Right renal cortex interstitium (tissue), 3 donors: Measurements from ENCODE around the gene ANKMY1. TPM values are rescaled to one million over a fixed set of nuclear protein-coding genes. Genes with fewer than 3 reads are reported as not detected.

Experiments used
- DNase-seq, 3 donors: peaks; one replicate each; pipeline ENCODE4 v3.0.0-alpha.2; 2013; ENCODE audit warnings: low read depth in 3 of 3, low spot score in 2 of 3
- polyA plus RNA-seq, 3 donors: library from polyadenylated mRNA; unstranded; fragments of 120-200 nt; gene quantifications; one replicate each; pipeline ENCODE4 v1.2.1, GENCODE V29; 2013; ENCODE audit not compliant: insufficient read length in 3 of 3

The ANKMY1 gene
- polyA plus RNA-seq, 3 donors = 8.7 to 11.9 (median 9.0) TPM

DNA sequence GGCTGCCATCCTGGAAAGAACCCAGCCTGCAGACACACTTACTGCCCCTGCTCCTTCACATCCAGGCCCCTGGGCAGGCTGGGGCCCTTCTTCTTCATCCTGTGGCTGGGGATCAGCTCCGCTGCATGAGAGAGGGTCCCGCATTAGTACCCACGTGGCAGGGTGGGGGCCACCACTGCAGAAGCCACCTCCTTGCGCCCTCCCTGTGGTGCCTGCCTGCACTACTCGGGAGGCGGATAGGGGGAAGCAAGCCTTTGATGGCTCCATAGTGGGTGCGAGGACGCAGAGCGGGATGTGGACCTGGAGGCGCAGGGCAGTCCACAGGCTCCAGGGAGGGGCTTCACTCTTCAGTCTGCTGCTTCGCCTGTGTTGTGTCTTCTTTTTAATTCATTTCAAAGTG is 75.6 kb downstream of the ANKMY1 start:
- DNase-seq = no peak

DNA sequence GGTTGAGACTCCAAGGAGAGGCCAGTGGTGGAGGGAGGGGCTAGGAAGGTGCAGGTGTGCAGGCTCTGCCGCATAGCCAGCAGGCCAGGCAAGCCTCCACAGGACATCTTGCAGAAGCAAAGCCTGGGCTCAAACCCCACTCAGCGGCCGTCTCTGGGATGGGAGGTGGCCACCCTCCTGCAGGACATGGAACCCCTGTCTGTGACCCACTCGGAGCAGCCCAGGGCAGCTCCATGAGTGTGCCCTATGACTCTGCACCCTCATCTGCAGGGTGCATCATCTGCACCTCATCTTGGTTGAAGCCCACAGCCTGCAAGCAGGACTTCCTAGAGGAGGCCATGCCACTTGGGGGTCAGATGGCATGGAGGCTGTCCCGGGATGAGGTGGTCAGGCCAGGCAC is 76.1 kb downstream of the ANKMY1 start:
- no peak for DNase-seq

DNA sequence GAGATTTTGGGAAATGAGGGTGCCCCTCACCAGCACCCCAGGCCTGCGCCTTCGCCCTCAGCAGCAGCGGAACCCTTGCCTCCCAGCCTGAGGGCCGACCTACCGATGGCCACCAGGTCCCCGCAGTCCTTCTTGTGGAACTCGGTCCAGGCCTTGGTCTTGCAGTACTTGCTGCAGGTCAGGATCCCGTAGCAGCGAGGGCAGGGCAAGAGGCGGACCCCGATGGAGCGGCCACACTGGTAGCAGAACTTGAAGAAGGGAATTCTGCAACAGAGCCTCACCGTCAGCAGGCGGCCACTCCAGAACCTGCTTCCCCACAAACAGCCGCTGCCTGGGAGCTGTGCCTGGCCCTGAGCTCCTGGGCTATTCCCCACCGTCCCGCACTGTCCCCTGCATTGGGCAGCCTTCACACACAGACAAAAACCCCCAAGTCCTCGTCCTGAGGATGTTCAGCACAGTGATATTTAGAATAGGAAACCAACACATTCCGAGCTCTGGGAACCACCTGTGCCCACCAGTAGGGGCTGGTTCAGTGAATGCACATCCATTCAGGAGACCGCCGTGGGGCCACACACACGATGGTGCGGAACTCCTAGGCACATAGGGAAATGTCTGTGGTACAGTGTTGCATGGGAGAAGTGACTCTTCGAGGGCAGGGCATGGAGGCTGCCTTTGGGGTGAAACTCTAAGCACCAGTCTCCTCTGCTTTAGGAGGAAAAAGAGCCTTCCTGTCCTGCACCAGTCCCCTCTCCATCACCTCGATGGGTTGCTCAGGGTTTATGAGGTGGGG is 76.8 kb downstream of the ANKMY1 start:
- no peak for DNase-seq

DNA sequence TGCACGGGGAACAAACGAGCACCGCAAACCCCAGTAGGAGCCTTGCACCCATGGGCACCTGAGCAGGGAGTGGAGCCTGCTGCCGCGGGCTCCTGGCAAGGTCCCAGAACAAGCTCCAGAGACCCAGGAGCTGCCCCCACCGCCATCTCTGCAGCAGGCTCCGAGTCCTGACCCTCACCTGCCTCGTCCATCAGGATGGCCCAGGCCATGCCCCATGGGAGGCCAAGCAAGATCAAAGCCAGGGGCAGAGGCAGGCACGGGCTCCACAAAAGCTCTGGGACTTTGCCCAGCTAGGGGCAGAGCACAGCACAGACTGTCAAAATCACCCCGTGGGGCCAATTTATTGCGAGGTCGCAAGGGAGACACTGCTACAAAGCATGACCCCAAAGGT is 78.7 kb downstream of the ANKMY1 start:
- DNase-seq = no peak

DNA sequence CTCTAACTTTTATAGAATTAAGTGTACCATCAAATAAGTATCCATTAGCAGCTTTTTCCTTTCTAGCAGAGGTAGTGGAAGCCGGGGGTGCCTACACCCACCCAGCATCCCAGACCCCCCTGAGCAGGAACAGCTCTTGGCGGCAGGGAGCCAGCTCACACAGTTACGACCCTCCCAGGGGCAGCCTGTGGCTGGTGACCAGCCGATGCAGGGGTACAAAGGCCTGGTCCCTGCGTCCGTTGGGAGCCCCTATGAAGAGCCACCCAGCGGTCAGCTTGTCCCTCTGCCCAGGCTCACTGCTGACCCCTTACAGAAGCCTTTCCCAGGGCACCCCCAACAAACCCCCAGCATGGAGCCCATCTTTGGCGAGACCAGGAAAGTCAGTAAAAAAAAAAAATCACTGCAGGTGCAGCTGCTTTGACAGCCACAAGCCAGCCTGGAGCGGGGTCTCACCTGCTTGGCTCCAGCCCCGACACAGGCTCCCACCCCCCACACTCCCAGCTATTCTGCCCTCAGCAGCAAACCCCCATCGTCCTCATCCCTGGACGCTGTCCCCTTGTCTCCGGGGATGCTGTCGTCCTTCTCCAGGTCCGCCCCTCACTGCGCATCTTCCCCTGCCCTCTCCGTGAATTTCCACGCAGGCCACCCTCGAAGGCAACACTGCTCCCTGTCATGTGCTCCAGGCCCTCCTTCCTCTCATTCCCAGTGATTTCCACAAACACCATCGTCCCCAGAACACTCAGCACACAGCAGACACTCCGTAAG is 79.3 kb downstream of the ANKMY1 start:
- no peak for DNase-seq

DNA sequence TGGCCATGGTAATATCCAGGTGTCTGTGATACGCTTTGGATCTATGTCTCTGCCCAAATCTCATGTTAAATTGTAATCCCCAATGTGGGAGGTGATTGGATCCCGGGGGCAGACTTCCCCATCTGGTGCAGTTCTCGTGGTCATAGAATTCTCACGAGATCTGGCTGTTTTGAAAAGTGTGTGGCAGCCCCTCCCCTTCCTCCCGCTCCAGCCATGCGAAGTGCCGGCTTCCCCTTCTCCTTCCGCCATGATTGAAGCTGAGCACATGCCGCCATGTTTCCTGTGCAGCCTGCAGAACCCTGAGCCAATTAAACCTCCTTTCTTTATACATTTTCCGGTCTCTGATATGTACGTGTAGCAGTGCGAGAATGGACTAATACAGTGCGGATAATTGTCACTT is 79.9 kb downstream of the ANKMY1 start:
- DNase-seq = no peak

DNA sequence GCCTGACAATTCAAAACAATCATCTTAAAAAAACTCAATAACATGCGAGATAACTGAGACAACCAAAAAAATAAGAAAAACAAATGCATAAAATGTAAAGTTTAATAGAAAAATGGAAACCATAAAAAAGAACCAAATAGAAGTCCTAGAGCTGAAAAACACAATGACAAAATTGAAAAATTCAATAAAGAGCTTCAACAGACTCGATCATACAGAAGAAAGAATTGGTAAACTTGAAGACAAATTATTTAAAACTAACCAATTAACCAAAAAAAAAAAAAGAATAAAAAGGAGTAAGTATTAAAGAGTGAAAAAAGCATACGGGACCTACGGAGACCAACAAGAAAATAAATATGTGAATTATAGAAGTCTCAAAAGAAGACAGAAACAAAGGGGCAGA is 84.6 kb downstream of the ANKMY1 start:
- no peak for DNase-seq

DNA sequence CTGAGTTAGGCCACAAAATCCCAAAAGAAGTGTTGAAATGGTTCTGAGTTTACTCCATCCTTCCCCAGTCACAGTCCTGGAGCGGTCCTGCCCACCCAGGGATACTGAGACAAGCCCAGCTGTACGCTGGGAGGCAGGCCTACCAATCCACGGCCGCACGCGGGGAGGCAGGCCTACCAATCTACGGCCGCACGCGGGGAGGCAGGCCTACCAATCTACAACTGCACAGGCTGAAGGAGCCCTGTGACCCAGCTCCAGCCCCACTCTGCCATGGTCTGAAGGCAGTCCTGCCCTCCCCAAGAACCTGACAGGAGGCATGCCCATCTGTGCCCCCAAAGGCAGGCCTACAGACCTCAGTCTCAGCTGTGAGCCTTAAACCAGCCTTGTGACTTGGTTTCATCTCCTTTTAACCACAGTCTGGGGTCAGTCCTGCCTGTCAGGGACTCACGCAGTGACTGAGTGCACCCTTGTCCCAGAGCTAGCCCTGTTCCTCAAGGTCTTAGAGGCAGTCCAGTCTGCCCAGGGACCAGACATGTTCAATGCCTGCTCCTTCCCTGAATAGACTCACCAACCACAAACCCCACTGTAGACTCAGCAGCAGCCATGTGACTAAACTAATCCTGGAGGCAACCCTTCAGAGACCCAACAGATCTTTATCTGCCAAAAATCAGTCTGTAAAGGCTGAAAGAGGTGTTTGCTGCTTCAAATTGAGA is 85.6 kb downstream of the ANKMY1 start:
- DNase-seq = no peak

DNA sequence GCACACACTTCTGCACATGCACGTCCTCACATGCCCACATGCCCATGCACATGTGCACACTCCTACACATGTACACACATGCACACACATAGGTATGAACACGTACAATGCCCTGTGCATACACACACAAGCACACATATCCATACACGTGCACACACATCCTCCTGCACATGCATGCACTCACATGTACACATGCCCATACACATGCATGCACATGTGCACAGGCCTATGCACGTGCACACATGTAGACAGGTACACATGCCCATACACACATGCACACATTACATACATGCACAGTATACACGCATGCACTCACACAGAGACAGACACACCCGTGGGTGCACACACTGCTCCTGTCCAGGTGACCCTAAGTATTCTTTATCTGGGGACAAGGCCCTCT is 88.0 kb downstream of the ANKMY1 start:
- no peak for DNase-seq

DNA sequence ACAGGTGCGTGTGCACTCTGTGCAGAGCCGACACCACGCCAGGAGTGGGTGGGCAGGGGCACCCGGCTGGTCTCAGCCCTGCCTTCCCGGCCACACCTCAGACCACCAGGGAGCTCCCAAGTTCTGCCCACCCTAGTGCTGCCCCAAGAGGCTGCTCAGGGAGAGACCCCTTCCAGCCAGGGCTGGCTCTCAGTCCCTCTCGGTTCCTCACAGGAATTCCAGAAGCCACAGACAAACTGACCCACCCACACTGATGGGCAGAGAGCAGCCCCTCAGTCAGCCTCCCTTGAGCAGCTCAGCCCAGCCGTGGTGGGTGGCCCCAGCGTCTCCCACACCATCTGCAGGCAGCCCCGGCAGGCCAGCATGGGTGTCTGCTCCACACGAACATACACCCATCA is 88.5 kb downstream of the ANKMY1 start:
- DNase-seq = no peak

DNA sequence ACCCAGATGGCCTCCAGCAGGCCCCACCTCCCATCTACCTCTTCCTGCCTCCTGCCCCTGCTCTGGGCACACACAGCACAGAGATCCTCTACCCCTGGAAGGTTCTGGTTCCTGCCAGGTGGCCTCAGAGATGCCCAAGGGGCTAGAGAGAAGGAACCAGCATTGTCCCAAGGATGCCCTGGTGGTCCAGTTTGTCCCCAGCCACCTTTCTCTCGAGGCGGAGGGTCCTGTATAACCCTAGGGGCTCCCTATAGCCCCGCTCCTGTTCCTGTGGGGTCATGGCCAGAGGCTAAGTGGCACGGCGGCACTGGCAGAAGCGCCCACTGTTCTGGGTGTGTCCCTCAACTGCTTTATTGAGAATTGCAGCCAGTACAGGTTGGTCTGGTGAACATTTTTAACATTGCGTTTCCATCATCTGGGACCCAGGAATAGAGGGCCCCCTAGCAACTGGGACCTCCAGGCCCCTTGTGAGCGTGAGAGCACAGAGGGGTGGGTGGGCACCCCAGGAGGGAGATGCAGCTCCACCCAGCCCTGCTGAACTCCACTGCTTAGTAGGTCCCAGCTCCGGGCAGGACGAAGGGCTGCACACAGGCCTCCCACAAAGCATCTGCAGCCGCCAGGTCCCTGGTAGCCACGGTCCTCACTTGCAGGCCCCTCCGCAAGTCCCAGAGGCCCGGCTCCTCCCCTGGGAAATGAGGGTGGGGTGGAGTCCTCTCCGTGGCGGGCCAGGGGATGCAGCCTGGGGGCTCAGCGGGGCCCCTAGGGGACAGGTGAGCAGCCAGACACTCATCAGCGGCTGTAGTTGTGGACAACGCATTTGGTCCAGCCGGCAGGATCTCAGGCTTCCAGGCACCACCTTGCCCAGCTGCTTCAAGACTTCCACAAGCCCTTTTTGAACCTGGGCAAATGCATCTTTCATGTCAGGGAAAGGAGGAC is 89.2 kb downstream of the ANKMY1 start:
- DNase-seq = no peak

DNA sequence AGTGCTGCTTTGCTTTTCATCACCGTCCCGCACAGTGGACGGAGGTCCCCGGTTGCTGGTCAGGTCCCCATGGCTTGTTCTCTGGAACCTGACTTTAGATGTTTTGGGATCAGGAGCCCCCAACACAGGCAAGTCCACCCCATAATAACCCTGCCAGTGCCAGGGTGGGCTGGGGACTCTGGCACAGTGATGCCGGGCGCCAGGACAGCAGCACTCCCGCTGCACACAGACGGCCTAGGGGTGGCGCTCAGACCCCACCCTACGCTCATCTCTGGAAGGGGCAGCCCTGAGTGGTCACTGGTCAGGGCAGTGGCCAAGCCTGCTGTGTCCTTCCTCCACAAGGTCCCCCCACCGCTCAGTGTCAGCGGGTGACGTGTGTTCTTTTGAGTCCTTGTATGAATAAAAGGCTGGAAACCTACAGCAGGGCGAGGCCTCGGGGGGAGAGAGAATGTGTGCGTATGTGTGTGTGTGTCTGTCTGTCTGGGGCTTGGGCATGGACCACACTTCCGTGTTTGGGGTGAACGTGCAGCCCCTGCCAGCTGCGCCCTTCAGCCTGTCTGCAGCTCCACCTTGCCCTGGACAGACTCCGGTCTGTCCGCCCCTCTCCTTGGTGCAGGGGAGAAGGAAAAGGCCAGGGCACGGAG is 90.0 kb downstream of the ANKMY1 start:
- DNase-seq = no peak

DNA sequence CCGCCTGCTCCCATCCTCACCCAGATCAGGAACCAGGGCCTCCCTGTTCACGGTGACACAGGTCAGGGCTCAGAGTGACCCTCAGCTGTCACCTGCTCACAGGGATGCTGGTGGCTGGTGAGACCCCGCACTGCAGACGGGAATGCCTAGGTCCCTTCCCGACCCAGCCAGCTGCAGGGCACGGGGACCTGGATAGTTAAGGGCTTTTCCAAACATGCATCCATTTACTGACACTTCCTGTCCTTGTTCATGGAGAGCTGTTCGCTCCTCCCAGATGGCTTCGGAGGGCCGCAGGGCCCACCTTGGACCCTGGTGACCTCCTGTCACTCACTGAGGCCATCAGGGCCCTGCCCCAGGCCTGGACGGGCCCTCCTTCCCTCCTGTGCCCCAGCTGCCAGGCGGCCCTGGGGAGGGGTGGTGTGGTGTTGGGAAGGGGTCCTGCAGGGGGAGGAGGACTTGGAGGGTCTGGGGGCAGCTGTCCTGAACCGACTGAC is 90.6 kb downstream of the ANKMY1 start:
- DNase-seq = no peak

DNA sequence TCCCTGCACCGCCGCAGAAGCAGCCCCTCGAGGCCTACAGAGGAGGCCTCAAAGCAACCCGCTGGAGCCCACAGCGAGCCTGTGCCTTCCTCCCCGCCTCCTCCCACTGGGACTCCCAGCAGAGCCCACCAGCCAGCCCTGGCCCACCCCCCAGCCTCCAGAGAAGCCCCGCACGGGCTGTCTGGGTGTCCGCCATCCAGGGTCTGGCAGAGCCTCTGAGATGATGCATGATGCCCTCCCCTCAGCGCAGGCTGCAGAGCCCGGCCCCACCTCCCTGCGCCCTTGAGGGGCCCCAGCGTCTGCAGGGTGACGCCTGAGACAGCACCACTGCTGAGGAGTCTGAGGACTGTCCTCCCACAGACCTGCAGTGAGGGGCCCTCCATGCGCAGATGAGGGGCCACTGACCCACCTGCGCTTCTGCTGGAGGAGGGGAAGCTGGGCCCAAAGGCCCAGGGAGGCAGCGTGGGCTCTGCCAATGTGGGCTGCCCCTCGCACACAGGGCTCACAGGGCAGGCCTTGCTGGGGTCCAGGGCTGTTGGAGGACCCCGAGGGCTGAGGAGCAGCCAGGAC is 91.1 kb downstream of the ANKMY1 start:
- no peak for DNase-seq

DNA sequence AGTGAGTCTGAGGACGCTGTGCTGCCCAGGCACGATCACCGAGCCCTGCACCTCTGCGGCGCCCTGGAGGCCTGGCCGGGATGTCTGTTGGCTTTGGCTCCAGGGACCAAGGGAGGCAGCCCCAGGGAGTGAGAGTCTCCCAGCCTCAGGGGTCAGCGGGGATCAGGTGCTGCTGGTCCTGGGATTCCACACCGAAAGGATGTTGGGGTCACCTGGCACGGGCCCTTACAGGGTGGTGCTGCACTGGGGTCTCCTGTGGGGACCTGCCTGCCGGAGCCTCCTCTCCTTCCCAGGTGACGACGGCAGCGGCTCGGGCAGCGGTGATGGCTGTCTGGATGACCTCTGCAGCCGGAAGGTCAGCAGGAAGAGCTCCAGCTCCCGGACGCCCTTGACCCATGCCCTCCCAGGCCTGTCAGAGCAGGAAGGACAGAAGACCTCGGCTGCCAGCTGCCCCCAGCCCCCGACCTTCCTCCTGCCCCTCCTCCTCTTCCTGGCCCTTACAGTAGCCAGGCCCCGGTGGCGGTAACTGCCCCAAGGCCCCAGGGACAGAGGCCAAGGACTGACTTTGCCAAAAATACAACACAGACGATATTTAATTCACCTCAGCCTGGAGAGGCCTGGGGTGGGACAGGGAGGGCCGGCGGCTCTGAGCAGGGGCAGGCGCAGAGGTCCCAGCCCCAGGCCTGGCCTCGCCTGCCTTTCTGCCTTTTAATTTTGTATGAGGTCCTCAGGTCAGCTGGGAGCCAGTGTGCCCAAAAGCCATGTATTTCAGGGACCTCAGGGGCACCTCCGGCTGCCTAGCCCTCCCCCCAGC is 91.8 kb downstream of the ANKMY1 start:
- DNase-seq = no peak

DNA sequence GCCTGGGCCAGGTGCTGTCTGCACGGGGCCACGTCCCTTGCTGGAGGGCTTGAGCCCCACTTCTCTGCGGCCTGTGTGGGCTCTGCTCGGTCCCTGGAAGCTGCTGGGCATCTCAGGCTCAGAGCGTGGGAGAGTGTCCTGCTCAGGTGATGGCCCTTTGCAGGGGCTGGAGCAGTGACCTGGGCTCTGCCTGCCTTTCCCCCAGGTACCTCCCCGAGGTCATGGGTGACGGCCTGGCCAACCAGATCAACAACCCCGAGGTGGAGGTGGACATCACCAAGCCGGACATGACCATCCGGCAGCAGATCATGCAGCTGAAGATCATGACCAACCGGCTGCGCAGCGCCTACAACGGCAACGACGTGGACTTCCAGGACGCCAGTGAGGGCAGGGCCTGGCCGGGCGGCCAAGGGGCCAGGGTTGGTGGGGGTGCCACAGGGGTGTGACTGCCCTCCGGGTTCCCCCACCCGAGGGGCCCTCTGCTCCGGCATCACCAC is 92.5 kb downstream of the ANKMY1 start:
- no peak for DNase-seq

DNA sequence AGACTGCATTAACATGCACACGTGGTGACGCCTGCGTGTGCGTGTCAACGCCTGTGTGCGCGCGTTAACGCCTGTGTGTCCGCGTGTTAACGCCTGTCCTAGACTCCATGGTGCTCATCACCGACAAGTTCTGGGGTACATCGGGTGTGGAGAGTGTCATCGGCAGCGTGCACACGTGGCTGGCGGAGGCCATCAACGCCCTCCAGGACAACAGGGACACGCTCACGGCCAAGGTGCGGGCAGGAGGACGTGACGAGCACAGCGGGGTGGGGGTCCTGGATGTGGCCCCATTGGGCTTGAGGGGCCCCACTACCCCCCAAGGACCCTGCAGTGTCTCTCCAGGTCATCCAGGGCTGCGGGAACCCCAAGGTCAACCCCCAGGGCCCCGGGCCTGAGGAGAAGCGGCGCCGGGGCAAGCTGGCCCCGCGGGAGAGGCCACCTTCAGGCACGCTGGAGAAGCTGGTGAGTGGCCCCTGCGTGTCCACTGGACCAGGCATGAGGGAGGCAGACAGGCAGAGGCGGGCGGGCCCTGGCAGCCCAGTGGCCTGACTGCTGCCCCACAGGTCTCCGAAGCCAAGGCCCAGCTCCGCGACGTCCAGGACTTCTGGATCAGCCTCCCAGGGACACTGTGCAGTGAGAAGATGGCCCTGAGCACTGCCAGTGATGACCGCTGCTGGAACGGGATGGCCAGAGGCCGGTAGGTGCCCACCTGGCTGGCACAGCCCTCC is 93.1 kb downstream of the ANKMY1 start:
- no peak for DNase-seq
